Thyroid gland (tissue), 4 donors: ENCODE data around the gene RALGPS2. TPM values are rescaled to one million over a fixed set of nuclear protein-coding genes. Genes with fewer than 3 reads are reported as not detected.

Experiments
- DNase-seq, 2 donors: peaks; one replicate each; pipeline ENCODE4 v3.0.0-alpha.2; 2019
- H3K27ac ChIP-seq, 3 donors: fragments of 200-600 bp; sonication (generic); 1 replicate in 2 of 3; 2 replicates in 1 of 3; pipeline ENCODE4 v1.5.1; 2016 to 2019; ENCODE audit warnings: mild to moderate bottlenecking in 1 of 3, moderate library complexity in 1 of 3
- H3K27me3 ChIP-seq: fragments of 200-600 bp; sonication (generic); one replicate; pipeline ENCODE4 v1.5.1; 2019
- H3K36me3 ChIP-seq, 2 donors: fragments of 200-600 bp; sonication (generic); one replicate each; pipeline ENCODE4 v1.5.1; 2016 to 2019
- H3K4me1 ChIP-seq, 2 donors: fragments of 200-600 bp; sonication (generic); one replicate each; pipeline ENCODE4 v1.5.1; 2017 to 2019
- H3K4me3 ChIP-seq, 3 donors: fragments of 200-600 bp; sonication (generic); replicated peaks in 1 of 3; 1 replicate in 2 of 3; 2 replicates in 1 of 3; pipeline ENCODE4 v1.5.1; 2016; ENCODE audit warnings: mild to moderate bottlenecking in 1 of 3
- H3K9me3 ChIP-seq: fragments of 200-600 bp; sonication (generic); one replicate; pipeline ENCODE4 v1.5.1; 2017
- CTCF ChIP-seq, 6 experiments: fragments of 200-600 bp in 3 of 6; fragments of 450-650 bp in 3 of 6; sonication (generic) in 3 of 6; IDR thresholded peaks; one replicate each; pipeline ENCODE4 v1.5.1; 2016 to 2019; ENCODE audit warnings: antibody characterized with exemption in 6 of 6, mild to moderate bottlenecking in 2 of 6, inconsistent platforms in 1 of 6, moderate library complexity in 1 of 6
- POLR2A ChIP-seq, 2 donors: fragments of 450-650 bp; IDR thresholded peaks; one replicate each; pipeline ENCODE4 v1.6.1; 2017; ENCODE audit warnings: antibody characterized with exemption in 2 of 2, mild to moderate bottlenecking in 2 of 2, moderate library complexity in 1 of 2
- WGBS, 2 donors: methylation state at CpG; one replicate each; pipeline ENCODE4 v1.1.5; 2017; 5-methylcytosine and 5-hydroxymethylcytosine counted together
- intact Hi-C: fragments of 100-400 bp; cut with DNase I; formaldehyde crosslinking; loops from one replicate; pipeline ENCODE4 v1.15.1; 2023
- total RNA-seq, 4 donors: library from RNA; depleted of rRNA; stranded (reverse); fragments of >200 nt; gene quantifications; one replicate each; pipeline ENCODE4 v1.2.3, GENCODE V29; 2016

RALGPS2 gene
- total RNA-seq, 4 donors from 2014 or later = 15.3 to 31.4 (median 17.7) TPM

DNA sequence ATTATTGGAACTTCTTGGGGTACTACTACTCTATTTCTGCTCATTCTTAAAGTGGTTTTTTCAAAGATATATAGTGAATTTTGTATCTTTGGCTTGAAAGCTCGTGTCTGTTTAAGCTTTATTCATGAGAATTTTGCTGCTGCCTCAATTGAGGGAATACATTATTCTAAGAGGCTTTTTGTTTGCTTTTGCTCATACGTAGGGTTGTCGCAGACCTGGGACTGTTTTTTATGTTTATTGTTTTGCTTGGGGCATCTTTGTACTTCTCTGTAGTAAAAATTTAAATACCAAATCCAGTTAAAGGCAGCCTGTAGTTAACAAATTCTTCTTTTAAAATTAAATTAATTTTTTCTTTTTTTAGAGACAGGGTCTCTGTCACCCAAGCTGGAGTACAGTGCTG, 83.5 kb downstream of the RALGPS2 start:
- H3K4me3 ChIP-seq = no peak overlapping the region
- no peaks in the 10 kb centered on the region for H3K27me3 ChIP-seq
- WGBS, 2 donors = 97 to 98% methylated on average over 3 of the region's 3 CpGs
- H3K27ac ChIP-seq = no peak overlapping the region
- H3K4me1 ChIP-seq = no peaks in the 10 kb centered on the region
- intact Hi-C loops = no loop called here
- no peaks in the 10 kb centered on the region for H3K9me3 ChIP-seq
- H3K36me3 ChIP-seq = no peaks in the 10 kb centered on the region
- TF ChIP-seq CTCF (IDR thresholded peaks at IDR 0.05) = no peak
- no peak for TF ChIP-seq POLR2A (IDR thresholded peaks at IDR 0.05)
- DNase-seq = no peak

- no peak for TF ChIP-seq CTCF (IDR thresholded peaks at IDR 0.05)
- no peak for TF ChIP-seq POLR2A (IDR thresholded peaks at IDR 0.05)
- H3K4me1 ChIP-seq = no peaks in the 10 kb centered on the region
- H3K27ac ChIP-seq = no peak overlapping the region
- no peaks in the 10 kb centered on the region for H3K36me3 ChIP-seq
- DNase-seq = no peak
- intact Hi-C loops = no loop called here
- H3K9me3 ChIP-seq = no peaks in the 10 kb centered on the region
- H3K4me3 ChIP-seq = no peak overlapping the region
- no peaks in the 10 kb centered on the region for H3K27me3 ChIP-seq
Measured at GRCh38 chr1:178810585-178810984, 85.5 kb downstream of the RALGPS2 start.

DNA sequence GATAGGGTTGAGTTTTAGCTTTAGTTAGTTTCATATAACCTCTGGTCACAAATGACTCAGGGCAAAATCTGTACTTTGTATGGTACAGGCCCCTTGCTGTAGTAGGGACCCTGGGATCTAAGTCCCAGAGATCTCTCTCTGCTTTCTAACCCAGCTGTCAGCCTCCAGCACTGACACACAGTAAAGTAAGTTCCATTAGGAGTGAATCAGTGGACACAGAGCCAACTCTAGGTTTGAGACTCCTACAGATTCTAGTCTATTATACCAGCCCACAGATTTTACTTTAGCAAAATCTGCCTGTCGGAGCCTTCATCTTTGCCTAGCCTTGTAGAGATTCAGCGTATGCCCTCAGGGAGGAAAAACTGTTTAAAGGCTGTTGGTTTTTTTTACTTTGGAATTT, 93.4 kb downstream of the RALGPS2 start:
- no peaks in the 10 kb centered on the region for H3K9me3 ChIP-seq
- no peak for TF ChIP-seq POLR2A (IDR thresholded peaks at IDR 0.05)
- TF ChIP-seq CTCF (IDR thresholded peaks at IDR 0.05) = no peak
- no peaks in the 10 kb centered on the region for H3K4me1 ChIP-seq
- H3K36me3 ChIP-seq = no peaks in the 10 kb centered on the region
- no peak for DNase-seq
- whole genome bisulfite sequencing, 2 donors = 89 to 92% methylated on average over 2 of the region's 2 CpGs
- no peaks in the 10 kb centered on the region for H3K27me3 ChIP-seq
- no peak overlapping the region for H3K4me3 ChIP-seq
- no peak overlapping the region for H3K27ac ChIP-seq
- intact Hi-C loops = no loop called here

DNA sequence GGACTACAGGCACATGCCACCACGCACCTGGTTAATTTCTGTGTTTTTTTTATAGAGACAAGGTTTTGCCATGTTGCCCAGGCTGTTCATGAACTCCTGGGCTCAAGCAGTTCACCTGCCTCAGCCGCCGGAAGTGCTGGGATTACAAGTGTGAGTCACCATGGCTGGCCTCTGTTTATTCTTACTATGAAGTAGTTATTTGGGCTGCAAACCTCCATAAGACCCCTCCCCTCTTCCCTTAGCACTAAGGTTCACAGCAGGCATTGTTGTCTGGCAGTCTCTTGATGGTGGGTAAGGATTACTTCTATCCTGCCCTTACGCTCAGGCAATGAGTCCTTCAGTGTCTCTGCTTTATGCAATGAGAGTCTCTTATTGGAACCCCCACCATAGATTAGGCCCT, 94.1 kb downstream of the RALGPS2 start:
- WGBS, 2 donors = 95 to 98% methylated on average over 4 of the region's 4 CpGs
- H3K36me3 ChIP-seq = no peaks in the 10 kb centered on the region
- H3K27ac ChIP-seq = no peak overlapping the region
- no peak for DNase-seq
- H3K4me3 ChIP-seq = no peak overlapping the region
- no peaks in the 10 kb centered on the region for H3K27me3 ChIP-seq
- H3K4me1 ChIP-seq = no peaks in the 10 kb centered on the region
- intact Hi-C loops = no loop called here
- no peak for TF ChIP-seq CTCF (IDR thresholded peaks at IDR 0.05)
- TF ChIP-seq POLR2A (IDR thresholded peaks at IDR 0.05) = no peak
- no peaks in the 10 kb centered on the region for H3K9me3 ChIP-seq

GRCh38 chr1:178821134-178821866, 96.3 kb downstream of the RALGPS2 start:
- Histone ChIP-seq H3K36me3 (no peaks in the 10 kb centered on the region), H3K4me3 (no peak overlapping the region), H3K27me3 (no peaks in the 10 kb centered on the region), H3K9me3 (no peaks in the 10 kb centered on the region), H3K27ac (no peak overlapping the region), H3K4me1 (no peaks in the 10 kb centered on the region)
- intact Hi-C loops = no loop called here
- TF ChIP-seq POLR2A (IDR thresholded peaks at IDR 0.05) (no peak), CTCF (IDR thresholded peaks at IDR 0.05) (no peak)
- WGBS, 2 donors = 93 to 96% methylated on average over 1 of the region's 1 CpG
- DNase-seq = no peak
